Body of pancreas (tissue), 4 donors: ENCODE data around the gene CRHR2.

Experiments used
- CTCF ChIP-seq, 7 experiments: fragments of 450-650 bp in 4 of 7; fragments of 200-600 bp in 3 of 7; sonication (generic) in 3 of 7; IDR thresholded peaks; one replicate each; pipeline ENCODE4 v1.5.1; 2016 to 2019; ENCODE audit warnings: antibody characterized with exemption in 7 of 7
- POLR2A ChIP-seq, 3 donors: fragments of 450-650 bp; IDR thresholded peaks; one replicate each; pipeline ENCODE4 v1.6.1; 2016; ENCODE audit warnings: antibody characterized with exemption in 3 of 3, mild to moderate bottlenecking in 2 of 3

- TF ChIP-seq CTCF (IDR thresholded peaks at IDR 0.05), result no peak
- no peak for TF ChIP-seq POLR2A (IDR thresholded peaks at IDR 0.05)
These were observed 10.3 kb downstream of the CRHR2 start for GRCh38 chr7:30671793-30672465.
